Measurements from ENCODE around the gene PRDM10. TPM values are rescaled to one million over a fixed set of nuclear protein-coding genes. Genes with fewer than 3 reads are reported as not detected.

The PRDM10 gene
- 2.4 and 2.9 TPM in 2 replicates for total RNA-seq

GRCh38 chr11:130002352-130002845 is at the start of gene PRDM10:
Gene PRDM10 (minus strand): TSS chr11:130002835. CDS start chr11:129960964, 41,871 bp downstream.

GRCh38 chr11:129895126-129896041 is 107.3 kb downstream of the PRDM10 start, which contains the start of gene NFRKB:
Gene NFRKB (minus strand): TSS chr11:129895578. CDS start chr11:129892849, 2,729 bp downstream.

Other genes with a start within 250 kb of the PRDM10 start
- under 0.01 TPM in 1 of 2 replicates, not detected in the other for gene TMEM45B, start 187.0 kb downstream of the PRDM10 start, total RNA-seq
- gene NFRKB, start 107.3 kb downstream of the PRDM10 start, total RNA-seq, result 8.7 and 10.9 TPM in 2 replicates
- gene APLP2, start 67.1 kb upstream of the PRDM10 start, total RNA-seq, result 352 and 507 TPM in 2 replicates
- under 0.01 and 0.14 TPM in 2 replicates for gene ST14, start 156.9 kb upstream of the PRDM10 start, total RNA-seq

Measured in smooth muscle cell of bladder (primary cell).